ENCODE data around the gene DES.

Gene DES

DNA sequence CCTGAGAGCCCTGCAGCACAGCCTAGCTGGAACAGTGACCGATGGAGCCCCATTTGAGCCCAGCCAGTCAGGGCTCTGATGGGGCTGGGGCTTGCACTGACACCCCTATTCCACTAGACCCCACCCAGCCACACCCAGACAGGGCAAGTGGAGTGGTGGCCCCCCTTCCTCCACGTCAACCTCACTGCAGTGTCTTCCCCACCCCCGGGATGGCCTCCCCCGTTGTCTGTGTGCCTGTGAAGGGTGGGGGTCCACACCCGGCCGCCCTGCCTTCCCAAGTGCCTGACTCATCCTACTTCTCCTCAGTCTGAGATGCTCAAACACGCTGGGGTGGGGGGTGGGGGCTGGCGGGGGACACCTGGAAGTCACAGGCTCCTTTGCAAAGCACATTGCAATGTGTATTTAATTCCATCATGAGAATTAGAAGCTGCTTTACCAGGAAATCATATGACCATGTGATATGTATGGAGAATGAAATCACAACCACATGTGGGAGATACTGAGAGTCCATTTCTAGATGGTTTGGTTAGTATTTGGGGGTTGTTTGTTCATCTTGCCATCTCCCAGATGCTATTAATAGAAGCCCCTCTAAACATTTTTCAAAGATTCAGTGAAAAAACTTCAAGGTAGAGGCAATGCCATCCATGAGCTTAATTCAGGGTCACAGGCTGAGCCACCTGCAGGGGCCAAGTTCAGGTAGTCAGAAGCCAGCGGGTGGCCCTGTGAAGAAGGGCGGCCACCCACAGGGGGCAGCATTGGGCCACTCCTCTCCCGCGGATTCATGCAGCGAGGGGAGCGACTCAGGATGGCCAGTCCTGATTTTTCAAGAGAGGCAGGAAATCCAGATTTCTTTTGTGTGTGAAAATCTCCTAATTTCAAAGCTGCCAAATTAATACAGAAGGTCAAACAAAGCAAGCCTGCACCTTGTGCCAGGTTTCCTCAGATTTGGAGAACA, 57.8 kb downstream of the DES start:
- peak; percentile 71 for DNase-seq

All from left hindlimb (tissue), 1 donor.